Pancreas (tissue), 10 donors: ENCODE measurements around the gene WBP1L. TPM values are rescaled to one million over a fixed set of nuclear protein-coding genes. Genes with fewer than 3 reads are reported as not detected.
"Not testable (repeated sequence)": the region's sequence is repeated elsewhere in the genome, so short reads cannot be mapped to it uniquely, and the experiment has no call there.

ENCODE experiments used
- ATAC-seq, 4 donors: fragments of 200-7000 bp; cut with Tn5 transposase; one replicate each; pipeline versions ENCODE4 v1.8.0 to v1.9.1; 2020; ENCODE audit warnings: mild to moderate bottlenecking in 4 of 4, moderate library complexity in 4 of 4
- DNase-seq, 6 donors: peaks; one replicate each; pipeline ENCODE4 v3.0.0-alpha.2; 2020
- FAIRE-seq: peaks from 2 replicates; lab custom pipeline; 2012; peaks lifted over from hg19 to GRCh38; lab: Jason Lieb, UNC
- H3K27ac ChIP-seq, 4 donors: fragments of 200-600 bp; sonication (generic); 1 replicate in 3 of 4; 2 replicates in 1 of 4; pipeline versions ENCODE4 v1.5.0 to v1.8.0; 2020
- H3K27me3 ChIP-seq, 4 donors: fragments of 200-600 bp; one replicate each; pipeline ENCODE4 v1.8.0; 2021
- H3K36me3 ChIP-seq, 3 donors: fragments of 200-600 bp; sonication (generic) in 1 of 3; one replicate each; pipeline versions ENCODE4 v1.5.0 to v1.8.0; 2020 to 2021
- H3K4me1 ChIP-seq, 3 donors: fragments of 200-600 bp; one replicate each; pipeline ENCODE4 v1.8.0; 2021
- H3K4me3 ChIP-seq, 4 donors: fragments of 200-600 bp; sonication (generic) in 2 of 4; one replicate each; pipeline versions ENCODE4 v1.5.0 to v1.8.0; 2020 to 2021
- H3K9me3 ChIP-seq, 4 donors: fragments of 200-600 bp; one replicate each; pipeline ENCODE4 v1.8.0; 2021
- CTCF ChIP-seq, 4 donors: fragments of 200-600 bp; sonication (generic) in 3 of 4; IDR thresholded peaks; one replicate each; pipeline versions ENCODE4 v1.5.0 to v1.8.0; 2021; ENCODE audit warnings: antibody characterized with exemption in 4 of 4
- WGBS, 2 donors: extraction: QIAGEN DNeasy Blood & Tissue Kit; methylation state at CpG; one replicate each; pipeline ENCODE4 v1.1.7; 2013; 5-methylcytosine and 5-hydroxymethylcytosine counted together
- intact Hi-C, 3 donors: fragments of 100-400 bp; cut with DNase I; formaldehyde crosslinking; loops; one replicate each; pipeline versions ENCODE4 v1.11.1 to v1.14.2; 2022
- polyA plus RNA-seq, 2 donors: library from polyadenylated mRNA; stranded (reverse); fragments of 200-250 nt; gene quantifications; one replicate each; pipeline ENCODE4 v1.2.3, GENCODE V29; 2013
- total RNA-seq, 6 donors: library from RNA; stranded (reverse); fragmentation: NEBNext Ultra II Directional in 4 of 6; extraction: Animal tissue kit (Norgen Biotek cat#: 25700) in 4 of 6; gene quantifications; one replicate each; pipeline versions ENCODE4 v1.2.1 to v1.2.4, GENCODE V29; 2021 to 2023
- donor health status: healthy with polysubstance abuse.
- donor health status: DM: no; HTN: no; CAD: no; lungs with moderate emphysema.
- donor health status: DM: no; HTN: no; CAD: no.
- donor health status: control.
- donor health status: control.
- donor health status: Bipolar disorder and iron deficiency.
- donor health status: DM: yes; HTN: yes; CAD: no.
- donor health status: DM: no; HTN: no; CAD: no.
- donor health status: DM: no; HTN: no; CAD: no.
- donor health status: DM: yes; HTN: yes; CAD: no.

WBP1L gene
- total and polyA plus RNA-seq, 8 donors: 9.0 to 27.3 (median 10.8) TPM

GRCh38 chr10:102841827-102842345, 98.1 kb downstream of the WBP1L start:
- TF ChIP-seq CTCF (IDR thresholded peaks at IDR 0.05): no peak
- intact Hi-C loops: no loop called here
- Histone ChIP-seq H3K27ac (no peak overlapping the region), H3K9me3 (no peaks in the 10 kb centered on the region), H3K27me3 (no peaks in the 10 kb centered on the region), H3K4me1 (peaks cover 0 to 5% (median 0%) of the 10 kb centered on the region in 3 donors), H3K4me3 (no peak overlapping the region), H3K36me3 (no peaks in the 10 kb centered on the region)
- 61 to 65% methylated on average over 11 of the region's 11 CpGs for WGBS, 2 donors
- DNase-seq (no peak), FAIRE-seq (no peak), ATAC-seq (peak in 1 of 4 donors; percentile 32)

DNA sequence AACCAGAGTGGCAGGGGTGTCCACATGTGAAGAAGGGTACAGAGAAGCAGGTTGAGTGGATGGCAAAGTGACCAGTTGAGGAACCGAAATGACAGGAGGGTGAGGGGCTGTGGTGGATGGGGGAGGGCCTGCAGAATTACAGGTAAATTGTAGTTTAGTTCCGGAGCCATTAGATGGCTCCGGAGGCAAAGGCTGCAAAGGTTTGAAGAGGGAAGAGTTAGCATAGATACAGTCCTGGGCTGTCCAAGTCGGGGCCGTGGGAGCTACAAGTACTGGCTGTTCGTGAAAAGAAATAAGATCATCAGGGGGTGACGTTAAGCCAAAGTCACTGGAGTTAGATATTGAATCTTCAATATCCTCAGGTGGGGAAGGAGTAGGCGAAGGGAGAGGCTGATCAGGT, 99.4 kb downstream of the WBP1L start:
- intact Hi-C loops, H3K27me3 ChIP-seq, H3K4me3 ChIP-seq, H3K9me3 ChIP-seq, DNase-seq, ATAC-seq, H3K36me3 ChIP-seq, FAIRE-seq, H3K27ac ChIP-seq, H3K4me1 ChIP-seq: not testable (repeated sequence)
- WGBS, 2 donors: 72 to 73% methylated on average over 8 of the region's 8 CpGs

DNA sequence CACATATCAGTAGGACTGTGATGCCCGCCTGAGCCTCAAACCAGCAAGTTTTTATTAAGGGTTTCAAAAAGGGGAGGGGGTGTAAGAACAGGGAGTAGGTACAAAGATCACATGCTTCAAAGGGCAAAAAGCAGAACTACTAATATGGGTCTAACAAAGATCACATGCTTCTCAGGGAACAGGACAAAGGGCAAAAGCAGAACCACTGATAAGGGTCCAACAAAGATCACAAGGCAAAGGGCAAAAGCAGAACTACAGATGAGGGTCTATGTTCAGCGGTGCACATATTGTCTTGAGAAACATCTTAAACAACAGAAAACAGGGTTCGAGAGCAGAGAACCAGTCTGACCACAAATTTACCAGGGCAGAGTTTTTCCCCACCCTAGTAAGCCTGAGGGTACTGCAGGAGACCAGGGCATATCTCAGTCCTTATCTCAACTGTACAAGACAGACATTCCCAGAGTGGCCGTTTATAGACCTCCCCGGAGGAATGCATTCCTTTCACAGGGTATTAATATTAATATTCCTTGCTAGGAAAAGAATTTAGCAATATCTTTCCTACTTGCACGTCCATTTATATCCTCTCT, 100.5 kb downstream of the WBP1L start:
- H3K4me1 ChIP-seq, ATAC-seq, H3K27ac ChIP-seq, H3K36me3 ChIP-seq, H3K9me3 ChIP-seq, DNase-seq, FAIRE-seq, H3K27me3 ChIP-seq, intact Hi-C loops, H3K4me3 ChIP-seq: not testable (repeated sequence)
- WGBS, 2 donors: 83 to 86% methylated on average over 6 of the region's 6 CpGs

DNA sequence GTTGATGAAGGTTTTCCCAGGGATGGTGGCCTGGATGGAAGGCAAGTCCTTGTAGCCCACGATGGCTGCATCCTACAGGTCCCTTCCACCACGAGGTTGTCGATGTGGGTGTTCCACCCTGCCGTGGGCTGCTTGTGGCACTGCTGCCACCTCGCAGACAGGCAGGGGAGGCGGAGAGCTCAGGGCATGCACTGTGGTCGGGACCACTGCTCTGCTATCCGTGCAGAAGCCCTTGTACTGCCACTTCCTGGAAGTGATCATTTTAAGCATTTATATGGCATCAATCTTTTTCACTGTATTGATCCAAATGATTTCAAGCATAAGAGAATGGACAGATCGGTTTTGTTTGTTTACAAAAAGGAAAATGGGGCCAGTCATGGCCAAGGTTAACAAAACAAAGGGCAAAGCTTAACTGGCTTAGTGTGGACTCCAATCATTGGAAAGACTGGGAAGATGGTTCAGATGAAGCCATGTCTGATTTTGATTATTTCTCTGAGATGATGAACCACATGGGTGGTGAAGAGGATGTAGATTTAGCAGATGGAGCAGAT, 101.7 kb downstream of the WBP1L start:
- WGBS, 2 donors: 70 to 72% methylated on average over 9 of the region's 9 CpGs
- no peak for FAIRE-seq
- no peak overlapping the region for H3K4me3 ChIP-seq
- no peaks in the 10 kb centered on the region for H3K27me3 ChIP-seq
- no peak overlapping the region for H3K27ac ChIP-seq
- no peak for ATAC-seq
- H3K9me3 ChIP-seq: no peaks in the 10 kb centered on the region
- DNase-seq: no peak
- no peak for TF ChIP-seq CTCF (IDR thresholded peaks at IDR 0.05)
- intact Hi-C loops: no loop called here
- H3K4me1 ChIP-seq: no peaks in the 10 kb centered on the region
- H3K36me3 ChIP-seq: no peaks in the 10 kb centered on the region

GRCh38 chr10:102850025-102850518, 106.3 kb downstream of the WBP1L start:
- intact Hi-C loops: no loop called here
- no peaks in the 10 kb centered on the region for H3K36me3 ChIP-seq
- no peak for ATAC-seq
- H3K27ac ChIP-seq: no peak overlapping the region
- FAIRE-seq: no peak
- no peak overlapping the region for H3K4me3 ChIP-seq
- H3K4me1 ChIP-seq: peaks cover 3 to 9% (median 4%) of the 10 kb centered on the region in 3 donors
- TF ChIP-seq CTCF (IDR thresholded peaks at IDR 0.05): no peak
- 70 to 72% methylated on average over 9 of the region's 9 CpGs for WGBS, 2 donors
- H3K9me3 ChIP-seq: no peaks in the 10 kb centered on the region
- no peak for DNase-seq
- H3K27me3 ChIP-seq: no peaks in the 10 kb centered on the region

GRCh38 chr10:102853237-102853636, 109.5 kb downstream of the WBP1L start:
- H3K27ac ChIP-seq, H3K36me3 ChIP-seq, DNase-seq, FAIRE-seq, H3K9me3 ChIP-seq, intact Hi-C loops, H3K4me3 ChIP-seq, ATAC-seq, H3K27me3 ChIP-seq: not testable (repeated sequence)
- H3K4me1 ChIP-seq: peaks cover 3 to 21% (median 7%) of the 10 kb centered on the region in 3 donors
- 75 to 79% methylated on average over 7 of the region's 7 CpGs for WGBS, 2 donors

GRCh38 chr10:102855731-102856436, 112.1 kb downstream of the WBP1L start:
- intact Hi-C loops, H3K27ac ChIP-seq, DNase-seq, H3K9me3 ChIP-seq, H3K36me3 ChIP-seq, H3K4me3 ChIP-seq, ATAC-seq, FAIRE-seq, H3K27me3 ChIP-seq: not testable (repeated sequence)
- peaks cover 10 to 34% (median 22%) of the 10 kb centered on the region in 3 donors for H3K4me1 ChIP-seq
- WGBS, 2 donors: 77 to 84% methylated on average over 11 of the region's 11 CpGs
